Measurements from ENCODE around the gene WDR90. TPM values are rescaled to one million over a fixed set of nuclear protein-coding genes. Genes with fewer than 3 reads are reported as not detected.

WDR90 gene
- 6.2 and 6.4 TPM in 2 replicates for total RNA-seq

DNA sequence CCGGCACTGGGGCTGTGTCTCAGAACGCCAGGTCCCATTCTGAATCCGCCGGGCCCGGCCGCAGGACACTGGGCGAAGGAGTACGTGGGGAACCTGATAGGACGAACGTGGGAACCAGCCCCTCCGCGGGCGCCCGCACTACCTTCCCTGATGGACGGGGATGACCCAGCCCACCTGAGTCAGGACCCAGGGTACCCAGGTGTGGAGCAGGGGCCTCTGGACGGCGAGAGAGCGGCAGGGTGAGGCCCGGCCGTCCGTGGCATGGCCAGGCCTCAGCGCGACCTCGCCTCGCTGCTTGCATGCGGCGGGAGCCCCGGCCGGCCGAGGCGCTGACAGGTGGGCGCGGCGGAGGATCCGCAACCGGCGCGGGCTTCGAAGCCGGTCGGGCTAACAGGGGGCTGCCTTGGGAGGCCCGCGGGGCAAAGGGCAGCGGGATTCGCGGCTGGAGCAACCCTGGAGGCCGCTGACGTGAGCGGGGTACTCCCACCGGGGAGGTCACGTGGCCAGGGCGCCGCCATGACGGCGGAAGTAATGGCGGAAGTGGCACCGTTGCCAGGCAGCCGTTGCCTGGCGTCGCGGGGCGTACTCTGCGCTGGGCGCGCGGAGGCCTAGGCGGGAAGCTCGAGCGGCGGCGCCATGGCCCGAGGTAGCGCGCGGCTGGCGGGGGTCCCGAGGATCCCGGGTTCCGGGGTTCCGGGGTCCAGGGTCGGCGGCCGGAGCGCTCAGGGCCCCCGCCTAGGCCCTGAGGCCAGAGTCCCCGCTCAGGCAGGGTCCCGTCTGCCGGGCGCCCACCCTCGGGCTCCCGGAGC, at the start of gene WDR90:
Gene WDR90, plus strand, starts transcription at position 585 of the 809 bp plus-strand sequence. Its CDS starts 52 bp downstream, at position 637.

DNA sequence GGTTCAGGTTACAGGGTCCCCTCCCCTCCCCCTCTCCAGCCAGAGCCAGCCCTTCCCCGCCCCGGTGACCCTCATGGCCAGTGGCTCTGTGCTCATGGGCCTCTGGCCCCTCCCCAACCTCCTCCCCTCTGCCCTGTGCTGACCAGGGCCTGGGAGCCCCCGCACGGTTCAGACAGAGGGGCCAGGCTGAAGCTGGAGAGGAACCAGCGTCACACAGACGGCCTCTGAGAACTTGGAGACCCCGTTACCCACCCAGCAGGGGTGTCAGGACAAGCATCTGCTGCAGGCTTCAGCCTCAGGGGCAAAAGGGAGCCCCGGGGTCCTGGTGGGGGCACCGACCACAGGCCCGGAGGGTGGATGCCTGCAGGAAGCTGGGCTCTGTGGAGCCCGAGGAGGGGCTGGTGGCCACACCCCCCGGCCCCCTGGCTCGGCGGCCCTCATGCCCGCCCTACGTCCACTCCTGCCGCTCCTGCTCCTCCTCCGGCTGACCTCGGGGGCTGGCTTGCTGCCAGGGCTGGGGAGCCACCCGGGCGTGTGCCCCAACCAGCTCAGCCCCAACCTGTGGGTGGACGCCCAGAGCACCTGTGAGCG, 18.3 kb upstream of the WDR90 start, which contains the start of gene WFIKKN1:
Gene WFIKKN1, plus strand, starts transcription at position 171 of the 591 bp plus-strand sequence. Its CDS starts 269 bp downstream, at position 440.

DNA sequence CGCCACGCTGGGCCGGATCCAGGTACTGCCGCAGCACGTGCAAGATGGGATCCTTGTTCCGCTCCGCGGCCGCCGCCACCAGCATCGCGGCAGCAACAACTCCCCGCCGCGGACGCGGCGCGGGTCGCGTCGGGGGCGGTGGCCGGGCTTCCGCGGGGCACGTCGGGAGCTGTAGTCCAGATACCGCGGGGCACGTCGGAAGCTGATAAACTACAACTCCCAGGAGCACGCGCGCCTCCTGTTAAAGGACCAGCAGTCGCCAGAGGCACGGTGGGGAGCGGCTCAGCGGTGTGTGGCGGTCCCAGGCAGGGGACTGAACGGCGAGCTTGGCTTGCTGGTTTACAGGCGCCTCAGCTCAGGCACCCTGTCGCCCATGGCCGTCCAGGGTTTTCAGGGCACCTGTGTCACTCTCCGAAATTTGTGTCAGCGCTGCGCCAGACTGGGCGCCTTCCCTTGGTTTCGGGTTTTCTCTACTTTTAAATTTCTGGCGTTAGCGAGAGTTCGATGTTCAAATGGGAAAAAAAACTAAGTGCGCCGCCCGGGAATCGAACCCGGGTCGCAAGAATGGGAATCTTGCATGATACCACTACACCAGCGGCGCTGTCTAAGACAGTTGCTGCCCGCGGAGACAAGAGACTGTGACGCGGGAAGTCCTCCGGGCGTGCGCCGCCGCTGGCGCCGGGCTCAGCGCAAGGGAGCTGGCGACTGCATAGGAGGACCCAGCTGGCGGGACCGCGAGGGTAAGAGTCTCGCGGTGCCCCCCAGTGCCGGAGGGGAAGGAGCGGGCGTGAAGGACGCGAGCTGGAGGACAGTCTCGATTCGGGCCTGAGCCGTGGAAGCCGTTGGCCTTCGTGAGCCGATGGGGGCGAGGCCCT, 12.7 kb upstream of the WDR90 start, which contains the start of gene METTL26:
Gene METTL26, minus strand, starts transcription at position 100 of the 875 bp plus-strand sequence. Its CDS starts 15 bp downstream, at position 85.

DNA sequence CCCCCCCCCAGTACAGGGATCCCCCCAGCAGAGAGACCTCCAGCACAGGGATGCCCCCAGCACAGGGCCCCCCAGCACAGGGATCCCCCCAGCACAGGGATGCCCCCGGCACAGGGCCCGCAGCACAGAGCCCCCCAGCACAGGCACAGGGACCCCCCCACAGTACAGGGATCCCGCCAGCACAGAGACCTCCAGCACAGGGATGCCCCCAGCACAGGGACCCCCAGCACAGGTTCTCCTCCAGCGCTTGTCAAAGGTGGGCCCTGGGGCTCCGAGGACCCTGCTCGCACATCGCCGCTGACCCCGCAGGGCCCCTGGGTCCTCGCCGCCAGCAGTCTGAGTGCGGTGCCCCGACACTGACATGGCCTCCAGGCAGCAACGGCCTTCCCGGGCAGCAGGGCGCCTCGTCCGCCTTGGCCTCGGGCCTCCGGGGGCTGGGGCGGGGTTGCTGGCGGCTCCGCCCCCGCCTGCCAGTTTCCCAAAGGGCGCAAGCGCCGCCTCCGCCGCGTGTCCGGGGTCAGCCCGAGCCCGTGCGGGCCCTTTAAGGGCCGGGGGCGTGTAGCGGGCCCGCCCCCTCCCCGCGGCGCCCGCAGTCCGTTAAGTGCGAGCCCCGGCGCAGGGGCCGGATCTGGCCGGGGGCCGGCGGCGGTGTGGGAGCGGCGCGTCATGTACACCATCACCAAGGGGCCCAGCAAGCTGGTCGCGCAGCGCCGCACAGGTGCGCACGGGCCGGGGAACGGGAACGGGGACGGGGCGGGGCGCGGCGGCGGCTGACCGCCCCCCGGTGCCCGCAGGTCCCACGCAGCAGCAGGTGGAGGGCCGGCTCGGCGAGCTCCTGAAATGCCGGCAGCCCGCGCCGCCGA, 7.6 kb upstream of the WDR90 start, which contains the start of gene MCRIP2:
Gene MCRIP2, plus strand, starts transcription at position 503 of the 863 bp plus-strand sequence. Its CDS starts 164 bp downstream, at position 667.

DNA sequence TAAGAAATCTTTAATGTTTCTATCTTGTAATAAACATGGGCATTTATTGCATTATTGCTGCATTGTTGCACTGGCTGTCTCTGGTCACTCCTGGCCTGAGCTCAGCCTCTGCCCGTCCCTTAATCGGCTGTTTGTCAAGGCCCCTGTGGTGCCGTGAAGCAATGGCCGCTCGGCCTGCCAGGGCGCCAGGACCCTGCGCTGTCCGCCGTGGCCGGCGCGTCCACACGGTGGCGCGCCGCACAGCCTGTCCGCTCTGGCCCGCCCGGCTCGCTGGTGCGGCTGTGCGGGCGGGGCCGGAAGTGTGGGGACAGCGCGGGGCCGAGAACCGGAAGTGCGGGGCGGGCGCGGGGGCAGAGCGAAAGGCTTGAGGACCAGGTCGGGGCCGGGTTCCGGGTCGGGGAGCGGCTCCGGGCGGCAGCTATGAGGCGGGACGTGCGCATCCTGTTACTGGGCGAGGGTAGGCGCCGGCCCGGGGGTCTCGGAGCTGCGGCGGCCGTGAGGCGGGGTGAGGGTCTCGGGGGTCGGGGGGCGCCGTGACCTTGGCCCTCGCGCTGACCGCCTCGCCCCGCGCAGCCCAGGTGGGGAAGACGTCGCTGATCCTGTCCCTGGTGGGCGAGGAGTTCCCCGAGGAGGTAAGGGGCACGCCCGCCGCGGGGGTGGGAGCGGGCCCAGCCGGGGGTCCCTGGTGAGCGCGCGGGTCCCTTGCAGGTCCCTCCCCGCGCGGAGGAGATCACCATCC, 18.8 kb downstream of the WDR90 start, which contains the start of gene RHOT2:
Gene RHOT2, plus strand, starts transcription at position 353 of the 739 bp plus-strand sequence. Its CDS starts 68 bp downstream, at position 421.

DNA sequence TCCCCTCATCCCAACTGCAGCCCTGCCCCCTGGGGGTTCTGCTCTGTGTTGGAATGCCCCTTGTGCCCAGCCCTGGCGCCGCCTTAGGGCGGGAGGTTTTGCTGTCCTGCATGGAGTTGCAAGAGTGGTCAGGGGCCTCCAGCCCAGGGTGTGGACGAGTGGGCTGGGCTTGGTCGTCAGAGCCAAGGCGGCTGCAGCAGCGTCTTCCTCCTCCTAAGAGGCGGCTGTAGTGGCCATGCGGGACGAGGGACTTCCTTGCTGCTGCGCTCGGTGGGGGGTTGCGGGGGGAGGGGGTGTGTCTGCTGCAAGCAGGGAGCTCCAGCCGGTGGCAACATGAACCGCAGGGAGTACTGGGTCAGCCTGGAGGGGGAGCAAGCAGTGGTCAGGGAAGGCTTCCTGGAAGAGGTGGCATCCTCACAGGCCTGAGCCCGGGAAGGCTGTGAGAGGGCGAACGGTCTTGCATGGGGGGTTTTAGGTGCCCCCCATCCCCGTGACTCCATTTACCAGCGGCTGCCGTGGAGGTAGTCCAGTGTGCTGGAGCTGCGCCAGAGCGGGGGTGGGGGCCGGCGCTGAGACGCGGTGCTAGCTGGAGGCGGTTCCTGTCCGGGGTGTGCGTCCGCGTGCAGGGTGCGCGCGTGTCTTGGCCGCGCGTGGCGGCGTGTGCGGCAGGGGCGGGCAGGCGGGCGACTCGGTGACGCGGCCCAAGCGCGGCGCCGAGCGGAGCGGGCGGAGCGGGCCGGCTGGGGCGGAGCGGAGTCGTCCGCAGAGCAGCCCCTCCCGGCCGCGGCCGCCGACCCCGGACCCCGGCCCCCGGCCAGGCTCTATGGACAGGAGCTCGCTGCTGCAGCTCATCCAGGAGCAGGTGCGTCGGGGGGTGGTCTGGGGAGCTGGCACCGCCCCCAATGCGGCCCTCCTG, 26.1 kb downstream of the WDR90 start, which contains the start of gene RHBDL1:
Gene RHBDL1, plus strand, starts transcription at position 704 of the 916 bp plus-strand sequence. Its CDS starts 120 bp downstream, at position 824.

DNA sequence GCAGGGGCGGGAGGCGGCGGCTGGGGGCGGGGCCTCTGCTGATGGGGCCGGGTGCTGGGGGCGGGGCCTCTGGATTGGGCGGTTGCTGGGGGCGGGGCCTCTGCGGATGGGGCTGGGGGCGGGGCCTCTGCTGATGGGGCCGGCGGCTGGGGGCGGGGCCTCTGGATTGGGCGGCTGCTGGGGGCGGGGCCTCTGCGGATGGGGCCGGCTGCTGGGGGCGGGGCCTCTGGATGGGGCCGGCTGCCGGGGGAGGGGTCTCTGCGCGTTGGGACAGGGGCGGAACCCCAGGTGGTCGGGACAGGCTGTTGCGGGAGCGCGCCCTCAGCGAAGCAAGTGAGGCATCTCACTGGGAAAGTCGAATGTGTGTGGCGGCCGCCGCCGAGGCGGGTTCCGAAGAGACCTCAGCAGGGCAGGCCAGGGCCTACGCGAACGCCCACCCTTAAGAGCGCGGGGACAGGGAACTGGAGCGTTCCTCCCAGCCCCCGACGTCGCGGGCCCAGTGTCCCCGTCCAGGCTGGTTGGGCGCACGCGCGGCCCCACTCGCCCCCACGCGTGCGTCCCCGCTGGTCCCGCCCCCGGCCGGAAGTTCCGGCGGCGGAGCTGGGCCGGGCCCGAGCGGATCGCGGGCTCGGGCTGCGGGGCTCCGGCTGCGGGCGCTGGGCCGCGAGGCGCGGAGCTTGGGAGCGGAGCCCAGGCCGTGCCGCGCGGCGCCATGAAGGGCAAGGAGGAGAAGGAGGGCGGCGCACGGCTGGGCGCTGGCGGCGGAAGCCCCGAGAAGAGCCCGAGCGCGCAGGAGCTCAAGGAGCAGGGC, 30.9 kb downstream of the WDR90 start, which contains the start of gene STUB1:
Gene STUB1, plus strand, starts transcription at position 597 of the 811 bp plus-strand sequence. Its CDS starts 116 bp downstream, at position 713.

DNA sequence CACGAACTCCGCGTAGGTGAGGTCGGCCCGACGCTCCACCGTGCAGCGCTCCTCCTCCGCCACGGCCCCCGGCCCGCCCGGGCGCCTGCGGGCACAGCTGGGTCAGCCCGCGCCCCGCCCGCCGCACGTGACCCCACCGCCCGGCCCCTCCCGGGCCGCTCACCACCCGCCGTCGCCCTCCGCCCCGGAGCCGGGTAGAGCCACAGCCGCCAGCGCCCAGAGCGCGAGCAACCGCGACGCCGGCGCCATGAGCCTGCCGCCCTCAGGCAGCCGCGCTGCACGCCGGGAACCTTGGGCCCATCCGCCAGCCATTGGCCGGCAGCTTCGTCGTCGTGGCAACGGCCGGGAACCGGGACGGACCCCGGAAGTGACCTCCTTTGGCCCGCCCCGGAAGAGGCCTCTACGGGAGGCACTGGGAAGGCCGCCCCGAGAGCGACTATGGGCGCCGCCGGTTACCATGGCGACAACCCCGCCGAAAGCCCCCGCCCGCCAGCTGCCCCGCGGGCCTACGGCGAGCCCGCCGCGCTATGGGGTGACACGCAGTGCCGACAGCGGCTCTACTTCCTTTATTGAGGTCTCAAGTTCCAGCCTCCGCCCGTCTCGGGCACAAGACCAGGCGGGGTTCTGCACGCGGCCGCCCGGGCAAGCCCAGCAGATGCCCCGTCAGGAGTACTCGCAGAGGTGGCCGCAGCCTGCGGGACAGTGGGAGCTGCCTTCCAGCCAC, 35.1 kb downstream of the WDR90 start, which contains the start of gene JMJD8:
Gene JMJD8, minus strand, starts transcription at position 264 of the 724 bp plus-strand sequence. Its CDS starts 15 bp downstream, at position 249.

DNA sequence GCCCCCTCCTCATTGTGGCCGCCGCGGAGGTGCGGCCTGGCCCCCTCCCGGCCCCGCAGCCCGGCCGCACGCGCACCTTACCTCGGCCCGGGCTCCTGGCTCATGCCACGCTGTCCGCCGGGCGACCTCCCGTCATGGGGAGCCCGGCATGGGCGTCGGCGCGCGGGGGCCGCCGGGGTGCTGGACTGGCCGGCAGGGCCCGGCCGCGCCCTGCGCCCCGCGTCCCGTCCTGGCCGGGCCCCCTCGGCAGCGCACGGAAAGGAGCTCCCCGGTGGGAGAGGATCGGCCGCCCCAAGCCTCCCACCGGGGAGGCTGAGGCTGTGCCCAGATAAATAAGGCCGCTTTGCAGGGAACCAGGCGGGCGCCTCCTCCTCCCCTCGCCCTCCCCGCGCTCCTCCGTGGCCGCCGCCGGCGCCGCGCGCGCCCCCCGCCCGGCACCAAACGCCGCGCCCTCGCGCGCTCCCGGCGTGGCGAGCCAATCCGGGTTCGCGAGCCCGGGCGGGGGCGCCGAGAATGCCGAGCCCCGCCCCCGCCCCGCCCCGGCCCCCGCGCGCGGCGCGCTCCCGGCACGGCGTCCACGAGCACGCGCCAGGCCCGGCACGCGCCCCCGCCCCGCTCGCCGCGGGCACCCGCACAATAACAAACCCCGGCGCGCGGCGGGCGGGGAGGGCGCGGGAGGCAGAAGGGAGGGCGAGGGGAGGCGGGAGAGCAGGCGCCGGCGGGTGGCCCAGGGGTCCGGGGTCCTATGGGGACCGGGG, 56.4 kb downstream of the WDR90 start, which contains the start of gene FBXL16:
Gene FBXL16, minus strand, starts transcription at position 371 of the 758 bp plus-strand sequence. CDS start 8,396 bp downstream, outside the sequence.

DNA sequence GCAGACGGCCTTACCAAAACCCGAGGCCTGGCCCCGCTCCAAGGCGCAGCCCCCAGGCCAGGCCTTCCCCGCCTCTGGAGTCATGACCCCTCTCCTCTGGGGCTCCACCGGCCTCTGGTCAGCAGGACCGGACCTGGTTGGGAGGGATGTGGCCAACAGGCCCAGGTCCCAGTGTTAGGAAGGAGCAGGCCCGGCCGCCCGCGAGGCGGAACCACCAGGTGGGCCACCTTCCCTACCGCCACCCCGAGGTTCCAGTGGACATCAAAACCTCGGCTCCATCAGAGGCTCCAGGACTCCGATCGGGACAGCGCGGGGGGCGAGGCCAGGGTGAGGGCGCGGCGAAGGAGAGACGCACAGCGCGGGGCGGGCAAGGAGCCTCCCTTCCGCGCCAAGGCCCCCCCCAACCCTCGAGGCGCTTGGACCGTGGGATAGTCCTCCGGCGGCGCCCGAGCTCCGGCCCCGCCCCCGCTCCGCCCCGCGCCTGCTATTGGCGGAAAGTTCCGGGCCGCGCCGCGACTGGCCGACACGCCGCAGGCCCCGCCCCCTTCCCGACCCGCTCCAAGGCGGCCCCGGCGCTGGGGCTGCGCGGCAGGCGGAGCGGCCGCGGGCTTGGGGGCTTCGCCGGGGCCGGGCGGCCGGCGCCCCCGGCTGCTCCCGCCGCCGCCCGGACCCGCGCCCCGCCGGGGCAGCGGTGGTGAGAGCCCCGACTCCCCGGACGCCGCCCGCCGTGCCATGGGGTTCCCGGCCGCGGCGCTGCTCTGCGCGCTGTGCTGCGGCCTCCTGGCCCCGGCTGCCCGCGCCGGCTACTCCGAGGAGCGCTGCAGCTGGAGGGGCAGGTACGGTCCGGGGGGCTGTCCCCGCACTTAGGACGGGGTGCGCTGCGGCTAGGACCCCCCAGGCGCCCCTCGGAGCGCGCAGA, 65.7 kb downstream of the WDR90 start, which contains the start of gene METRN:
Gene METRN, plus strand, starts transcription at position 561 of the 919 bp plus-strand sequence. Its CDS starts 172 bp downstream, at position 733.

Other genes with a start within 250 kb of the WDR90 start
- 10.2 and 13.8 TPM in 2 replicates for gene DECR2, start 247.5 kb upstream of the WDR90 start, total RNA-seq
- 27.5 and 38.9 TPM in 2 replicates for gene RAB11FIP3, start 223.7 kb upstream of the WDR90 start, total RNA-seq
- gene CAPN15, start 121.7 kb upstream of the WDR90 start, total RNA-seq = 18.3 and 25.2 TPM in 2 replicates
- not detected in 2 replicates for gene PRR35, start 89.0 kb upstream of the WDR90 start, total RNA-seq
- 2.2 and 2.3 TPM in 2 replicates for gene NHLRC4, start 82.4 kb upstream of the WDR90 start, total RNA-seq
- 15.1 and 15.9 TPM in 2 replicates for gene PIGQ, start 79.4 kb upstream of the WDR90 start, total RNA-seq
- gene RAB40C, start 59.3 kb upstream of the WDR90 start, total RNA-seq = 9.2 and 10.9 TPM in 2 replicates
- under 0.01 and 0.09 TPM in 2 replicates for gene WFIKKN1, start 18.4 kb upstream of the WDR90 start, total RNA-seq
- 46.4 and 47.7 TPM in 2 replicates for gene METTL26, start 13.1 kb upstream of the WDR90 start, total RNA-seq
- 6.9 and 9.4 TPM in 2 replicates for gene MCRIP2, start 7.5 kb upstream of the WDR90 start, total RNA-seq
- gene RHOT2, start 18.8 kb downstream of the WDR90 start, total RNA-seq = 23.5 and 23.8 TPM in 2 replicates
- gene RHBDL1, start 26.3 kb downstream of the WDR90 start, total RNA-seq = 0.17 TPM in 1 of 2 replicates, not detected in the other
- gene STUB1, start 31.0 kb downstream of the WDR90 start, total RNA-seq = 71.7 and 89.8 TPM in 2 replicates
- 17.9 and 18.5 TPM in 2 replicates for gene JMJD8, start 35.0 kb downstream of the WDR90 start, total RNA-seq
- gene WDR24, start 41.0 kb downstream of the WDR90 start, total RNA-seq = 1.7 and 2.5 TPM in 2 replicates
- under 0.01 and 0.09 TPM in 2 replicates for gene FBXL16, start 56.4 kb downstream of the WDR90 start, total RNA-seq
- 14.1 and 27.2 TPM in 2 replicates for gene METRN, start 65.8 kb downstream of the WDR90 start, total RNA-seq
- 12.2 and 13.8 TPM in 2 replicates for gene ANTKMT, start 71.8 kb downstream of the WDR90 start, total RNA-seq
- 0.22 and 0.34 TPM in 2 replicates for gene CCDC78, start 77.1 kb downstream of the WDR90 start, total RNA-seq
- 4.6 and 4.7 TPM in 2 replicates for gene HAGHL, start 77.7 kb downstream of the WDR90 start, total RNA-seq
- 23.0 and 30.9 TPM in 2 replicates for gene CIAO3, start 91.6 kb downstream of the WDR90 start, total RNA-seq
- gene MSLN, start 111.4 kb downstream of the WDR90 start, total RNA-seq = 0.17 TPM in 1 of 2 replicates, not detected in the other
- gene RPUSD1, start 139.0 kb downstream of the WDR90 start, total RNA-seq = 19.3 and 19.5 TPM in 2 replicates
- 3.1 and 3.3 TPM in 2 replicates for gene CHTF18, start 139.3 kb downstream of the WDR90 start, total RNA-seq
- not detected in 2 replicates for gene GNG13, start 151.4 kb downstream of the WDR90 start, total RNA-seq